ENCODE measurements around the gene ADCY4. TPM values are rescaled to one million over a fixed set of nuclear protein-coding genes. Genes with fewer than 3 reads are reported as not detected.

Gene ADCY4
- total RNA-seq, 1 experiment from 2014 or later: 3.4 TPM

GRCh38 chr14:24315243-24315806, 19.5 kb downstream of the ADCY4 start:
- CTCF ChIA-PET: interaction anchor here (0.6 to 1.5 kb wide), 3 partner anchors 8 to 219 kb away, joined by 3 to 8 read pairs (median 4); partner anchors contain the start of gene CIDEB
- no peaks in the 10 kb centered on the region for H3K9me3 Mint-ChIP-seq (ENCODE audit: low read depth, unreplicated experiment)

GRCh38 chr14:24314377-24315193, 20.3 kb downstream of the ADCY4 start:
- Mint-ChIP-seq H3K4me1 (ENCODE audit: low read depth, unreplicated experiment) (peaks cover 8% of the 10 kb centered on the region), H3K36me3 (ENCODE audit: insufficient read depth, unreplicated experiment) (peaks cover 35% of the 10 kb centered on the region), H3K27me3 (ENCODE audit: unreplicated experiment) (peaks cover 39% of the 10 kb centered on the region), H3K27ac (ENCODE audit: unreplicated experiment) (no peak overlapping the region), H3K4me3 (ENCODE audit: low read depth, unreplicated experiment) (no peak overlapping the region), H3K9me3 (ENCODE audit: low read depth, unreplicated experiment) (no peaks in the 10 kb centered on the region)
- no peak for DNase-seq
- CTCF ChIA-PET: no interaction called here
- intact Hi-C loops (cut with micrococcal nuclease; ENCODE audit: unreplicated experiment): no loop called here
- no TSS peak for BruUV-seq (replicated peaks)
- no peak for TF ChIP-seq CTCF (IDR thresholded peaks at IDR 0.05; ENCODE audit: unreplicated experiment)

More at GRCh38 chr14:24315243-24315806, 19.5 kb downstream of the ADCY4 start:
- Mint-ChIP-seq H3K36me3 (ENCODE audit: insufficient read depth, unreplicated experiment) (peaks cover 30% of the 10 kb centered on the region), H3K4me3 (ENCODE audit: low read depth, unreplicated experiment) (no peak overlapping the region), H3K27ac (ENCODE audit: unreplicated experiment) (no peak overlapping the region), H3K4me1 (ENCODE audit: low read depth, unreplicated experiment) (peaks cover 8% of the 10 kb centered on the region), H3K27me3 (ENCODE audit: unreplicated experiment) (peaks cover 47% of the 10 kb centered on the region)
- no TSS peak for BruUV-seq (replicated peaks)
- no peak for TF ChIP-seq CTCF (IDR thresholded peaks at IDR 0.05; ENCODE audit: unreplicated experiment)
- intact Hi-C loops (cut with micrococcal nuclease; ENCODE audit: unreplicated experiment): no loop called here
- DNase-seq: no peak

- TF ChIP-seq CTCF (IDR thresholded peaks at IDR 0.05; ENCODE audit: unreplicated experiment): no peak
- peaks cover 33% of the 10 kb centered on the region for H3K27me3 Mint-ChIP-seq (ENCODE audit: unreplicated experiment)
These were observed 21.0 kb downstream of the ADCY4 start for GRCh38 chr14:24313913-24314312.

GRCh38 chr14:24312736-24313507, 21.9 kb downstream of the ADCY4 start:
- Mint-ChIP-seq H3K27ac (ENCODE audit: unreplicated experiment) (no peak overlapping the region), H3K36me3 (ENCODE audit: insufficient read depth, unreplicated experiment) (peaks cover 51% of the 10 kb centered on the region), H3K9me3 (ENCODE audit: low read depth, unreplicated experiment) (no peaks in the 10 kb centered on the region), H3K4me1 (ENCODE audit: low read depth, unreplicated experiment) (peaks cover 14% of the 10 kb centered on the region), H3K4me3 (ENCODE audit: low read depth, unreplicated experiment) (no peak overlapping the region), H3K27me3 (ENCODE audit: unreplicated experiment) (peaks cover 23% of the 10 kb centered on the region)
- intact Hi-C loops (cut with micrococcal nuclease; ENCODE audit: unreplicated experiment): no loop called here
- no TSS peak for BruUV-seq (replicated peaks)
- DNase-seq: no peak
- TF ChIP-seq CTCF (IDR thresholded peaks at IDR 0.05; ENCODE audit: unreplicated experiment): no peak
- CTCF ChIA-PET: interaction anchor here (0.5 kb wide), 1 partner anchor 187 kb away, joined by 3 read pairs; no protein-coding TSS in a partner anchor

More at GRCh38 chr14:24313913-24314312, 21.0 kb downstream of the ADCY4 start:
- H3K27ac Mint-ChIP-seq (ENCODE audit: unreplicated experiment): no peak overlapping the region
- DNase-seq: no peak
- H3K4me1 Mint-ChIP-seq (ENCODE audit: low read depth, unreplicated experiment): peaks cover 8% of the 10 kb centered on the region
- CTCF ChIA-PET: no interaction called here
- H3K4me3 Mint-ChIP-seq (ENCODE audit: low read depth, unreplicated experiment): no peak overlapping the region
- no TSS peak for BruUV-seq (replicated peaks)
- intact Hi-C loops (cut with micrococcal nuclease; ENCODE audit: unreplicated experiment): no loop called here
- H3K36me3 Mint-ChIP-seq (ENCODE audit: insufficient read depth, unreplicated experiment): peaks cover 41% of the 10 kb centered on the region
- no peaks in the 10 kb centered on the region for H3K9me3 Mint-ChIP-seq (ENCODE audit: low read depth, unreplicated experiment)
